MM.1S (cell line): Measurements from ENCODE around the gene RPL22L1.
"Not testable (repeated sequence)": the region's sequence is repeated elsewhere in the genome, so short reads cannot be mapped to it uniquely, and the experiment has no call there.

Experiments
- DNase-seq: peaks from one replicate; pipeline ENCODE4 v3.0.0-alpha.2; 2015
- H2AFZ ChIP-seq: fragments of 300-600 bp; sonication (generic); 2 replicates; pipeline ENCODE4 v1.6.0; 2016; ENCODE audit warnings: antibody characterized with exemption, low read length
- H3F3A ChIP-seq: fragments of 300-600 bp; sonication (generic); 2 replicates; pipeline ENCODE4 v1.6.1; 2016; ENCODE audit warnings: mild to moderate bottlenecking, antibody characterized with exemption, low read length, moderate library complexity, mixed read lengths; ENCODE audit not compliant: insufficient read depth
- H3K27ac ChIP-seq: fragments of 300-600 bp; sonication (generic); 2 replicates; pipeline ENCODE4 v1.5.1; 2016; ENCODE audit warnings: mild to moderate bottlenecking, low read length
- H3K27me3 ChIP-seq: fragments of 300-600 bp; sonication (generic); replicated peaks from 2 replicates; pipeline ENCODE4 v1.6.0; 2016; ENCODE audit warnings: low read length; ENCODE audit not compliant: insufficient read depth
- H3K36me3 ChIP-seq: fragments of 300-600 bp; sonication (generic); replicated peaks from 2 replicates; pipeline ENCODE4 v1.6.1; 2016; ENCODE audit warnings: mild to moderate bottlenecking, low read length, mixed read lengths; ENCODE audit not compliant: insufficient read depth
- H3K4me1 ChIP-seq: fragments of 300-600 bp; sonication (generic); 2 replicates; pipeline ENCODE4 v1.6.1; 2016; ENCODE audit warnings: low read length, mixed read lengths
- H3K4me2 ChIP-seq: fragments of 300-600 bp; sonication (generic); 2 replicates; pipeline ENCODE4 v1.6.0; 2016; ENCODE audit warnings: low read depth, low read length
- H3K4me3 ChIP-seq: fragments of 300-600 bp; sonication (generic); 2 replicates; pipeline ENCODE4 v1.5.1; 2016; ENCODE audit warnings: low read length, mixed read lengths
- H3K79me2 ChIP-seq: fragments of 300-600 bp; sonication (generic); 2 replicates; pipeline ENCODE4 v1.6.1; 2016; ENCODE audit warnings: mixed run types, low read length, mixed read lengths
- H3K9ac ChIP-seq: fragments of 300-600 bp; sonication (generic); 2 replicates; pipeline ENCODE4 v1.6.1; 2016; ENCODE audit warnings: low read length, mixed read lengths
- H3K9me2 ChIP-seq: fragments of 300-600 bp; sonication (generic); replicated peaks from 2 replicates; pipeline ENCODE4 v1.6.1; 2016; ENCODE audit warnings: mild to moderate bottlenecking, low read length, mixed read lengths; ENCODE audit not compliant: insufficient read depth
- H3K9me3 ChIP-seq: fragments of 300-600 bp; sonication (generic); replicated peaks from 2 replicates; pipeline ENCODE4 v1.6.1; 2016; ENCODE audit warnings: mild to moderate bottlenecking, low read length, mixed read lengths; ENCODE audit not compliant: insufficient read depth
- H4K20me1 ChIP-seq: fragments of 300-600 bp; sonication (generic); 2 replicates; pipeline ENCODE4 v1.6.1; 2016; ENCODE audit warnings: mild to moderate bottlenecking, low read length, moderate library complexity, mixed read lengths; ENCODE audit not compliant: insufficient read depth
- EZH2 ChIP-seq: fragments of 300-600 bp; sonication (generic); optimal IDR thresholded peaks from 2 replicates; pipeline ENCODE3; 2017; ENCODE audit warnings: low read depth, mild to moderate bottlenecking, antibody characterized with exemption, low read length, mixed read lengths
- EZH2phosphoT487 ChIP-seq: fragments of 300-600 bp; sonication (generic); IDR thresholded peaks from 2 replicates; pipeline ENCODE4 v1.6.1; 2018; ENCODE audit warnings: antibody characterized with exemption, low read length
- TF ChIP-seq, protein P1 (sequence below): fragments of 300-600 bp; sonication (generic); IDR thresholded peaks from 2 replicates; pipeline ENCODE4 v1.5.1; 2016; ENCODE audit warnings: antibody characterized with exemption, low read length, mixed read lengths

RPL22L1 gene

DNA sequence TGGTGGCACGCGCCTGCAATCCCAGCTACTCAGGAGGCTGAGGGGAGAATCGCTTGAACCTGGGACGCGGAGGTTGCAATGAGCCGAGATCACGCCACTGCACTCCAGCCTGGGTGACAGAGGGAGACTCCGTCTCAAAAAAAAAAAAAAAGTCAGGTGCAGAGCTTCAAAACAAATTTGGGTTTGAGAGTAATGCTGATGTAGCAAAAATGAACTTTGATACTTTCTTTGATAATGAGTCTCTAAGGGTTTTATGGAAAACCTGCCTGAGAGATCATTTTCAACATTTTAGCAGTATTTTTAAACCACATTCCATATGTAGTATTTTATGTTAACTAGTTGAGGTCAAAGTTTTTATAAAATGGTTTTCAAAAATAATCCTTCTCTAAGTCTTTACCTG is 23.9 kb upstream of the RPL22L1 start:
- Histone ChIP-seq H3K9ac (no peak overlapping the region), H3K4me3 (no peak overlapping the region), H3K79me2 (no peaks in the 10 kb centered on the region), H3F3A (no peaks in the 10 kb centered on the region), H4K20me1 (no peaks in the 10 kb centered on the region), H3K4me2 (no peak overlapping the region), H3K4me1 (no peaks in the 10 kb centered on the region), H3K27ac (no peak overlapping the region), H2AFZ (no peak overlapping the region), H3K9me2 (no peaks in the 10 kb centered on the region), H3K36me3 (no peaks in the 10 kb centered on the region), H3K9me3 (no peaks in the 10 kb centered on the region), H3K27me3 (no peaks in the 10 kb centered on the region)
- TF ChIP-seq, protein P1, sequence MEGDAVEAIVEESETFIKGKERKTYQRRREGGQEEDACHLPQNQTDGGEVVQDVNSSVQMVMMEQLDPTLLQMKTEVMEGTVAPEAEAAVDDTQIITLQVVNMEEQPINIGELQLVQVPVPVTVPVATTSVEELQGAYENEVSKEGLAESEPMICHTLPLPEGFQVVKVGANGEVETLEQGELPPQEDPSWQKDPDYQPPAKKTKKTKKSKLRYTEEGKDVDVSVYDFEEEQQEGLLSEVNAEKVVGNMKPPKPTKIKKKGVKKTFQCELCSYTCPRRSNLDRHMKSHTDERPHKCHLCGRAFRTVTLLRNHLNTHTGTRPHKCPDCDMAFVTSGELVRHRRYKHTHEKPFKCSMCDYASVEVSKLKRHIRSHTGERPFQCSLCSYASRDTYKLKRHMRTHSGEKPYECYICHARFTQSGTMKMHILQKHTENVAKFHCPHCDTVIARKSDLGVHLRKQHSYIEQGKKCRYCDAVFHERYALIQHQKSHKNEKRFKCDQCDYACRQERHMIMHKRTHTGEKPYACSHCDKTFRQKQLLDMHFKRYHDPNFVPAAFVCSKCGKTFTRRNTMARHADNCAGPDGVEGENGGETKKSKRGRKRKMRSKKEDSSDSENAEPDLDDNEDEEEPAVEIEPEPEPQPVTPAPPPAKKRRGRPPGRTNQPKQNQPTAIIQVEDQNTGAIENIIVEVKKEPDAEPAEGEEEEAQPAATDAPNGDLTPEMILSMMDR = no peak
- TF ChIP-seq EZH2 = no peak
- TF ChIP-seq EZH2phosphoT487 = no peak
- DNase-seq = no peak

DNA sequence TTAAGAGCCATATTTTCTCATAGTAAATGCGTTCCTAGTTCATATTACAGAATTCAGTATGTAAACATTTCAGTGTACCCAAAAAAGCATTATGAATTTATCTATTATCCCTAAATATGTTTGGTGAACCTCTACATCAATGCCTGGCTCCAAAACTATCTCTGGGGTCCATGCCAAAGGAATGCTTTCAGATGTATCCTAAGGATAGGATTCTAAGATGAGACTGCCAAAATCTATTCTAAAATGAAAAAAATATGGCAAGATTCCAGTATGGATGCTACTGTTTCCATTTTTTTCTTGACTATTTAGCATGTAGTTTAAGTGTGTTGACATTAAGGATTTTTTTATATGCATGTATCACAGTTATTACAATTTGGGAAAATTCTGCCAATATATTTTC is 19.6 kb upstream of the RPL22L1 start:
- Histone ChIP-seq H3K9me2 (no peaks in the 10 kb centered on the region), H3K36me3 (no peaks in the 10 kb centered on the region), H4K20me1 (no peaks in the 10 kb centered on the region), H2AFZ (no peak overlapping the region), H3K4me1 (no peaks in the 10 kb centered on the region), H3K4me2 (no peak overlapping the region), H3K27me3 (no peaks in the 10 kb centered on the region), H3K4me3 (no peak overlapping the region), H3F3A (no peaks in the 10 kb centered on the region), H3K79me2 (no peaks in the 10 kb centered on the region), H3K27ac (no peak overlapping the region), H3K9me3 (no peaks in the 10 kb centered on the region), H3K9ac (no peak overlapping the region)
- DNase-seq = no peak
- TF ChIP-seq EZH2phosphoT487 (no peak), EZH2 (no peak)

DNA sequence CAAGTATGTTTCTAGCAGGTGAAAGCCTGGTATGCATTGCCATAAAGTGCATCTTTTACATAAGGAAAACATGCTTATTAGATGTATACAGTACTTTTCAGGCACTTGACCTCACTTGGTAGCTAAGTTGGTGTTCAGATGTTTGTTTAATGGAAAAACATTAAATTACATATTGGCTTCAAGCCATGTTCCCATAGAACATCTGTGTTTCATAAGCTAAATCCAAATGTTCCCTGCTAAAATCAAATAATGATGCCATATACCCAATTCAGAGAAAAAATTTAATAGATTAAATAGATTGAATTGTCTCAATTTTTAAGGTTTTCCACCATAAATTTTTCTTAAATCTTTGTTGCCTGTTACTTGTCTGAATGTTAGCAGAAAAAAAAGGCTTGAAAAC is 19.1 kb upstream of the RPL22L1 start:
- Histone ChIP-seq H3K79me2 (no peaks in the 10 kb centered on the region), H4K20me1 (no peaks in the 10 kb centered on the region), H3K4me3 (no peak overlapping the region), H3K9ac (no peak overlapping the region), H2AFZ (no peak overlapping the region), H3K4me1 (no peaks in the 10 kb centered on the region), H3K27me3 (no peaks in the 10 kb centered on the region), H3K9me2 (no peaks in the 10 kb centered on the region), H3F3A (no peaks in the 10 kb centered on the region), H3K27ac (no peak overlapping the region), H3K36me3 (no peaks in the 10 kb centered on the region), H3K4me2 (no peak overlapping the region), H3K9me3 (no peaks in the 10 kb centered on the region)
- no peak for DNase-seq
- TF ChIP-seq EZH2 (no peak), EZH2phosphoT487 (no peak)
- TF ChIP-seq, protein P1 = no peak

DNA sequence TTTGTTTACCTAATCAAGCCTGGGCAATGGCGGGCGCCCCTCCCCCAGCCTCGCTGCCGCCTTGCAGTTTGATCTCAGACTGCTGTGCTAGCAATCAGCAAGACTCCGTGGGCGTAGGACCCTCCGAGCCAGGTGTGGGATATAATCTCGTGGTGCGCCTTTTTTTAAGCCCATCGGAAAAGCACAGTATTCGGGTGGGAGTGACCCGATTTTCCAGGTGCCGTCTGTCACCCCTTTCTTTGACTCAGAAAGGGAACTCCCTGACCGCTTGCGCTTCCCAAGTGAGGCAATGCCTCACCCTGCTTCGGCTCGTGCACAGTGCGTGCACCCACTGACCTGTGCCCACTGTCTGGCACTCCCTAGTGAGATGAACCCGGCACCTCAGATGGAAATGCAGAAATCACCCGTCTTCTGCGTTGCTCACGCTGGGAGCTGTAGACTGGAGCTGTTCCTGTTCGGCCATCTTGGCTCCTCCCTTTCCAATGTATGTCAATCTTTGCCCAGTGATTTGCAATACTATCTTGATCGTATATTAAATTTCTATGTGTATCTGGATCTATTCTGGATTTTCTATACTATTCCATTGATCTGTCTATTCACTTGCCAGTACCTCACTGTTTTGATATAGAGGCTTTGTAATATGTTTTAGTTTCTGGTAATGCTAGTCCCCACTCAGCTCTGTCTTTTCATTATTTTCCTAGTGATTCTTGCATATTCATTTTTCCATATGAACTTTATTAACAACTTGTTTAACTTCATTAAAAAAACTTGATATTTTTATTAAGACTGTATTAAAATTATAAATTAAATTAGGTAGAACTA is 14.3 kb upstream of the RPL22L1 start:
- H3K79me2 ChIP-seq, H4K20me1 ChIP-seq, H3K4me2 ChIP-seq, DNase-seq, H3K36me3 ChIP-seq, H3K9ac ChIP-seq, H3F3A ChIP-seq, H3K9me3 ChIP-seq, H2AFZ ChIP-seq, H3K27ac ChIP-seq, H3K4me1 ChIP-seq, H3K27me3 ChIP-seq, H3K9me2 ChIP-seq, H3K4me3 ChIP-seq: not testable (repeated sequence)

DNA sequence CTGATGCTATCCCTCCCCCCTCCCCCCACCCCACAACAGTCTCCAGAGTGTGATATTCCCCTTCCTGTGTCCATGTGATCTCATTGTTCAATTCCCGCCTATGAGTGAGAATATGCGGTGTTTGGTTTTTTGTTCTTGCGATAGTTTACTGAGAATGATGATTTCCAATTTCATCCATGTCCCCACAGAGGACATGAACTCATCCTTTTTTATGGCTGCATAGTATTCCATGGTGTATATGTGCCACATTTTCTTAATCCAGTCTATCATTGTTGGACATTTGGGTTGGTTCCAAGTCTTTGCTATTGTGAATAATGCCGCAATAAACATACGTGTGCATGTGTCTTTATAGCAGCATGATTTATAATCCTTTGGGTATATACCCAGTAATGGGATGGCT is 8.7 kb upstream of the RPL22L1 start:
- not testable (repeated sequence) for DNase-seq, H3F3A ChIP-seq

DNA sequence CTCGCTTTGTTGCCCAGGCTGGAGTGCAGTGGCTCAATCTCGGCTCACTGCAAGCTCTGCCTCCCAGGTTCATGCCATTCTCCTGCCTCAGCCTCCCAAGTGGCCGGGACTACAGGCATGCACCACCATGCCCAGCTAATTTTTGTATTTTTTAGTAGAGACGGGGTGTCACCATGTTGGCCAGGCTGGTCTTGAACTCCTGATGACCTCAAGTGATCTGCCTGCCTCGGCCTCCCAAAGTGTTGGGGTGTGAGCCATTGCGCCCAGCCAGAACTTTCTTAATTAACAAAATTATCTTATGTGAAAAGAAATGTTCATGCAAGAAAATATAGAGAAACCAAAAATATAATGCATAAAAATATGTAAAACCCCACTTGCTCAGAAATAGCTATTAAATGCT is 7.3 kb upstream of the RPL22L1 start:
- not testable (repeated sequence) for H3K4me1 ChIP-seq, H3K9me3 ChIP-seq, DNase-seq, H2AFZ ChIP-seq, H3K9ac ChIP-seq, H3K27me3 ChIP-seq, H3K9me2 ChIP-seq, H3K36me3 ChIP-seq, H4K20me1 ChIP-seq, H3K4me2 ChIP-seq, H3K4me3 ChIP-seq, H3K79me2 ChIP-seq, H3K27ac ChIP-seq, H3F3A ChIP-seq

More for the DNA sequence above, 8.7 kb upstream of the RPL22L1 start:
- H3K9ac ChIP-seq, H2AFZ ChIP-seq, H4K20me1 ChIP-seq, H3K4me3 ChIP-seq, H3K36me3 ChIP-seq, H3K9me3 ChIP-seq, H3K79me2 ChIP-seq, H3K4me1 ChIP-seq, H3K27me3 ChIP-seq, H3K27ac ChIP-seq, H3K4me2 ChIP-seq, H3K9me2 ChIP-seq: not testable (repeated sequence)
